Breast epithelium (tissue), 3 donors: ENCODE measurements around the gene OPCML.

Source experiments
- CTCF ChIP-seq, 3 donors: fragments of 450-650 bp; IDR thresholded peaks; one replicate each; pipeline ENCODE4 v1.5.1; 2016 to 2017; ENCODE audit warnings: antibody characterized with exemption in 3 of 3, mild to moderate bottlenecking in 3 of 3, moderate library complexity in 3 of 3
- POLR2A ChIP-seq: fragments of 450-650 bp; IDR thresholded peaks from one replicate; pipeline ENCODE4 v1.6.1; 2016; ENCODE audit warnings: antibody characterized with exemption, mild to moderate bottlenecking, moderate library complexity

GRCh38 chr11:132471466-132471865, 1060.8 kb downstream of the OPCML start:
- TF ChIP-seq CTCF (IDR thresholded peaks at IDR 0.05) (no peak), POLR2A (no peak)
